ENCODE data around the gene FILIP1.
"Not testable (repeated sequence)": the region's sequence is repeated elsewhere in the genome, so short reads cannot be mapped to it uniquely, and the experiment has no call there.

FILIP1 gene

GRCh38 chr6:75416443-75416842, 77.2 kb downstream of the FILIP1 start:
- ChIA-PET POLR2A (no interaction called here), CTCF (no interaction called here)
- DNase-seq (ENCODE audit: low read depth, low spot score), result no peak
- H3K4me3 ChIP-seq (ENCODE audit: low read depth, low read length), result no peak overlapping the region
- TF ChIP-seq CTCF (IDR thresholded peaks at IDR 0.05; ENCODE audit: insufficient read depth, low read length, missing control alignments), result no peak

DNA sequence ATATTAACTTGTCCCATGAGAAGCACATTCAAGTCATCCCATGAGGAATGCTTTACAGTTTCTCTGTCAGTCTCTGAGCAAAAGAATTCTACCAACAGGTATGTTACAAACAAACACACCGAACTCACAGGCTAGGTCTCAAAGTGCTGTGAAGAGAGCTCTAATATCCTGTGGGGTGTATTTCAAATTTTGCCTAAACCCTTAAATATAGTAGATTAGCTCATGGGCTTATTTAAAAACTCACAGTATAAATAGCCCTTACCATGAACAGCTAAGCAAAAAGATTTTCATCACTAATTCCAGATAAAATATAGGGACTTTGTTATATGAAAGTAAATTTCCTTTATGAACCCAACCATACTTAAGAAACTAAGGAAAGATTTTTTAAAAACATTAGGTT, 77.8 kb downstream of the FILIP1 start:
- POLR2A ChIA-PET, result no interaction called here
- no peak overlapping the region for H3K4me3 ChIP-seq (ENCODE audit: low read depth, low read length)
- no peak for DNase-seq (ENCODE audit: low read depth, low spot score)
- TF ChIP-seq CTCF (IDR thresholded peaks at IDR 0.05; ENCODE audit: insufficient read depth, low read length, missing control alignments), result no peak
- CTCF ChIA-PET, result no interaction called here

GRCh38 chr6:75414445-75415021, 79.1 kb downstream of the FILIP1 start:
- no peak for DNase-seq (ENCODE audit: low read depth, low spot score)
- no peak for TF ChIP-seq CTCF (IDR thresholded peaks at IDR 0.05; ENCODE audit: insufficient read depth, low read length, missing control alignments)
- H3K4me3 ChIP-seq (ENCODE audit: low read depth, low read length), result no peak overlapping the region
- POLR2A ChIA-PET, result no interaction called here
- CTCF ChIA-PET, result no interaction called here

GRCh38 chr6:75412969-75413662, 80.5 kb downstream of the FILIP1 start:
- no peak overlapping the region for H3K4me3 ChIP-seq (ENCODE audit: low read depth, low read length)
- no peak for DNase-seq (ENCODE audit: low read depth, low spot score)
- ChIA-PET CTCF (interaction anchor here (1.0 to 1.3 kb wide), 2 partner anchors 116 to 146 kb away, joined by 3 to 4 read pairs; no protein-coding TSS in a partner anchor), POLR2A (no interaction called here)
- no peak for TF ChIP-seq CTCF (IDR thresholded peaks at IDR 0.05; ENCODE audit: insufficient read depth, low read length, missing control alignments)

DNA sequence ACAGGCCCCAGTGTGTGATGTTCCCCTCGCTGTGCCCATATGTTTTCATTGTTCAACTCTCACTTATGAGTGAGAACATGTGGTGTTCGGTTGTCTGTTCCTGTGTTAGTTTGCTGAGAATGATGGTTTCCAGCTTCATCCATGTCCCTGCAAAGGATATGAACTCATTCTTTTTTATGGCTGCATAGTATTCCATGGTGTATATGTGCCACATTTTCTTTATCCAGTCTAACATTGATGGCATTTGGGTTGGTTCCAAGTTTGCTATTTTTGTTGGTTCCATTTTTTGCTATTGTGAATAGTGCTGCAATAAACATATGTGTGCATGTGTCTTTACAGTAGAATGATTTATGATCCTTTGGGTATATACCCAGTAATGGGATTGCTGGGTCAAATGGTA, 83.0 kb downstream of the FILIP1 start:
- H3K4me3 ChIP-seq (ENCODE audit: low read depth, low read length); CTCF ChIA-PET; DNase-seq (ENCODE audit: low read depth, low spot score); POLR2A ChIA-PET: not testable (repeated sequence)

DNA sequence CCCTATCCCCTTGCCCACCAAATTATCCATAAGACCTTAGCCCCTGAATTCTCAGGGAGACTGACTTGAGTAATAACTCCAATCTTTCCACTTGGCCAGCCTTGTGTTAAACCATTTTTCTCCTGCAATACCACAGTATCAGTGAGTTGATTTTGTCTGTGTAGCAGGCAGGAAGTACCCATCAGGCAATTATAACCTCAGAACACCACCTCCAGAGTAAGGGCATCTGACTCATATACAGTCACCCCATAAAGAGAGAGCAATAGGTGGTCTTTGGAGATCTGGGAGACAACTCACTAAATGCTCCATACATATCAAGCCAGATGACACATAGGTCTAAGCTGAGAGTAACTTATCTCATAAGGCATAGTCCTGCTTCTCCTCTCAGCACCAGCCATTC, 83.7 kb downstream of the FILIP1 start:
- H3K4me3 ChIP-seq (ENCODE audit: low read depth, low read length), result no peak overlapping the region
- ChIA-PET POLR2A (no interaction called here), CTCF (no interaction called here)
- TF ChIP-seq CTCF (IDR thresholded peaks at IDR 0.05; ENCODE audit: insufficient read depth, low read length, missing control alignments), result no peak
- no peak for DNase-seq (ENCODE audit: low read depth, low spot score)

DNA sequence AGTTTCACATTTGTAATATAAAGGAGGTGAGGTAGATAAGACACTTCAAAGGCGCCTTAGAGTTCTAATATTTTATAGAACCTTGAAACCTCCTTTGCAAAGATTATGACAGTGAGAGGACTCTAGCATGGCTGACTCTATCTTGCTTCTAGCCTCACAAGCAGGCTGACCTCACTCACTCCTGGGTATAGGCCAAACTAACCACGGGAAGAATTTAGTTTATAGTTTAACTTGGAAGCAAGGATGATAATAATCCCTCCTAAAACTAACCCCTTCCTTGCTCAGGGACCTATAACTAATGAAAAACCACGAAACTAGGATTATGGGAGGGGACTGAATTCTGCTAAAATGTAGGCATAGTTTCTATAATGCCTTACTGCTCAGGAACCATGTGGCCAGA, 84.3 kb downstream of the FILIP1 start:
- ChIA-PET POLR2A (no interaction called here), CTCF (no interaction called here)
- H3K4me3 ChIP-seq (ENCODE audit: low read depth, low read length), result no peak overlapping the region
- no peak for DNase-seq (ENCODE audit: low read depth, low spot score)
- no peak for TF ChIP-seq CTCF (IDR thresholded peaks at IDR 0.05; ENCODE audit: insufficient read depth, low read length, missing control alignments)

Data from AG04449 (cell line).